ENCODE measurements around the gene OGFR.

OGFR gene

DNA sequence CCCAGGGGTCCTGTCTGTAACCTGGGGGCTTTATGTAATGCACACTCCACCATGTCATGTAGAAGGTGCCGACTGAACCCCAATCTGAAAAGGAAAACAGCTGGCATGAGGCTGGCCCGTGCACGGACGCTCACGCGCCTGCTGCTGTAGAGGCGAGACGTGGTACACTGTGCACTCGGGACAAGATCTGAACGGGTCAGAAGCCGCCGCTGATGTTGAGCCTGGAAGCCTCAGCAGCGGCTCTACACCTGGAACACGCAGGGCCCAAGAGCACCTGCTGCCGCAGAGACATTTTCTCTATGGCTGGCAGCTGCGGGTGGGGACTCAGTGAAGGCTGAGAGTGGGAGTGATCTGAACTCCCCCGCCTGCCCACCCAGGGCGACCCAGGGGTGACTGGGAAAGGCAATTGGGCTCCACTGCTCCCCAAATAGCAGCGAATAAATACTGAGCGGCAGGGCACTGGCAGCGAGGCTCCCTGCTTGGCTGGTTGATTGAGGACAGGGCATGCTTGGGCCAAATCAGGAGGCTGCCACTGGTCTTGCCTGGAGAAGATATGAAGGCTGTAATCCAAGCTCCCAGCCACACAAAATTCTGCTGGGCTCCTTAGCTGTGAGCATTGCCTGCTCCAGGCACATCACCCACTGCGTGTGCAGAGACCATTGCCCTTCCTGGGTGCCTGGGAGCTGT lies 2.5 kb upstream of the OGFR start:
- no peak for TF ChIP-seq EZH2phosphoT487 (IDR thresholded peaks at IDR 0.05; ENCODE audit: borderline replicate concordance, low read length)
- TF ChIP-seq, protein P1, sequence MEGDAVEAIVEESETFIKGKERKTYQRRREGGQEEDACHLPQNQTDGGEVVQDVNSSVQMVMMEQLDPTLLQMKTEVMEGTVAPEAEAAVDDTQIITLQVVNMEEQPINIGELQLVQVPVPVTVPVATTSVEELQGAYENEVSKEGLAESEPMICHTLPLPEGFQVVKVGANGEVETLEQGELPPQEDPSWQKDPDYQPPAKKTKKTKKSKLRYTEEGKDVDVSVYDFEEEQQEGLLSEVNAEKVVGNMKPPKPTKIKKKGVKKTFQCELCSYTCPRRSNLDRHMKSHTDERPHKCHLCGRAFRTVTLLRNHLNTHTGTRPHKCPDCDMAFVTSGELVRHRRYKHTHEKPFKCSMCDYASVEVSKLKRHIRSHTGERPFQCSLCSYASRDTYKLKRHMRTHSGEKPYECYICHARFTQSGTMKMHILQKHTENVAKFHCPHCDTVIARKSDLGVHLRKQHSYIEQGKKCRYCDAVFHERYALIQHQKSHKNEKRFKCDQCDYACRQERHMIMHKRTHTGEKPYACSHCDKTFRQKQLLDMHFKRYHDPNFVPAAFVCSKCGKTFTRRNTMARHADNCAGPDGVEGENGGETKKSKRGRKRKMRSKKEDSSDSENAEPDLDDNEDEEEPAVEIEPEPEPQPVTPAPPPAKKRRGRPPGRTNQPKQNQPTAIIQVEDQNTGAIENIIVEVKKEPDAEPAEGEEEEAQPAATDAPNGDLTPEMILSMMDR (IDR thresholded peaks at IDR 0.05; ENCODE audit: low read depth, low read length, poor library complexity, severe bottlenecking): no peak
- H3K4me1 ChIP-seq (ENCODE audit: control insufficient read depth, low read length): peaks cover 31% of the 10 kb centered on the region
- no peaks in the 10 kb centered on the region for H3K9me3 ChIP-seq (ENCODE audit: control insufficient read depth, insufficient read depth, low read length)
- no peak overlapping the region for H3K4me3 ChIP-seq (ENCODE audit: low read length)
- peaks cover 57% of the 10 kb centered on the region for H3K36me3 ChIP-seq (ENCODE audit: control insufficient read depth, low read length)
- no peaks in the 10 kb centered on the region for H3K9me2 ChIP-seq (replicated peaks; ENCODE audit: control insufficient read depth, low read length)
- H3K27ac ChIP-seq (ENCODE audit: low read depth, low read length): no peak overlapping the region
- no peak overlapping the region for H3K4me2 ChIP-seq (ENCODE audit: low read length)
- peaks cover 12% of the 10 kb centered on the region for H4K20me1 ChIP-seq (ENCODE audit: control insufficient read depth, insufficient read depth, low read depth, low read length)
- peaks cover 36% of the 10 kb centered on the region for H3K79me2 ChIP-seq (ENCODE audit: control insufficient read depth, low read length)
- no peaks in the 10 kb centered on the region for H3K27me3 ChIP-seq (ENCODE audit: control insufficient read depth, low read length)
- H3F3A ChIP-seq (ENCODE audit: control insufficient read depth, insufficient read depth): peaks cover 5% of the 10 kb centered on the region; the same call in 1 of the 2 replicates

DNA sequence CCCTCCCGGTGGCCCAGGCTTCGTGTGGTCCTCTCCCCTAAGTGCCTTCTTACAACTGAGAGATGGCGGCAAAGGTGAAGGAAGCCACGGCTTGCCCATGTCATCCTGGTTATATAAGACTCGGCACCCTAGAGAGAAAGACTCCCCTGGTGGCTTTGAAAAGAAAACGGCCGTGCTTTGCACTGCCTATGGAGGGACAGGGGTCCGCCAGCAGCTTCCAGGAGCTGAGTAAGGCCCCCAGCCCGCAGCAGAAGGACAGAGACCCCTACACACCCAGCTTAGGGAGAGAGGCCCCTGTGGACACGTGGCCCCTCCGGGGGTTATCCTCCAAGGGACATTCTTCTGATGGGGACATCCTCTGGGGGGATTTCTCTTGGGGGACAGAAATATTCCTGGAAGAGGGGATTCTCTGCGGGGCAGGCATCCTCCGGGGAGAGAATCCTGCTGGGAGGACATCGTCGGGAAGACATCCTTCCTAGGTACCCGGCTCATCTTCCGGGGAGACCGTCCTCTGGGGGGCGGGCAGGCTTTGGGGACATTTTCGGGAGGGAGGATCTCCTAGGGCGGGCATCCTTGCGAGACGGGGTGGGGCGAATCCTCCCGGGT lies 511 bp upstream of the OGFR start:
- no peaks in the 10 kb centered on the region for H3K9me3 ChIP-seq (ENCODE audit: control insufficient read depth, insufficient read depth, low read length)
- H3K9me2 ChIP-seq (replicated peaks; ENCODE audit: control insufficient read depth, low read length): no peaks in the 10 kb centered on the region
- H3K4me3 ChIP-seq (ENCODE audit: low read length): peak overlapping the region; percentile 79
- H3K79me2 ChIP-seq (ENCODE audit: control insufficient read depth, low read length): peaks cover 40% of the 10 kb centered on the region
- TF ChIP-seq EZH2phosphoT487 (IDR thresholded peaks at IDR 0.05; ENCODE audit: borderline replicate concordance, low read length): no peak
- TF ChIP-seq, protein P1 (IDR thresholded peaks at IDR 0.05; ENCODE audit: low read depth, low read length, poor library complexity, severe bottlenecking): peak; percentile 39
- no peaks in the 10 kb centered on the region for H3K27me3 ChIP-seq (ENCODE audit: control insufficient read depth, low read length)
- peaks cover 12% of the 10 kb centered on the region for H4K20me1 ChIP-seq (ENCODE audit: control insufficient read depth, insufficient read depth, low read depth, low read length)
- peaks cover 33% of the 10 kb centered on the region for H3K4me1 ChIP-seq (ENCODE audit: control insufficient read depth, low read length)
- H3K36me3 ChIP-seq (ENCODE audit: control insufficient read depth, low read length): peaks cover 55% of the 10 kb centered on the region
- H3K4me2 ChIP-seq (ENCODE audit: low read length): peak overlapping the region; percentile 70
- H3K27ac ChIP-seq (ENCODE audit: low read depth, low read length): peak overlapping the region; percentile 15
- H3F3A ChIP-seq (ENCODE audit: control insufficient read depth, insufficient read depth): peaks cover 5% of the 10 kb centered on the region; the same call in 1 of the 2 replicates

DNA sequence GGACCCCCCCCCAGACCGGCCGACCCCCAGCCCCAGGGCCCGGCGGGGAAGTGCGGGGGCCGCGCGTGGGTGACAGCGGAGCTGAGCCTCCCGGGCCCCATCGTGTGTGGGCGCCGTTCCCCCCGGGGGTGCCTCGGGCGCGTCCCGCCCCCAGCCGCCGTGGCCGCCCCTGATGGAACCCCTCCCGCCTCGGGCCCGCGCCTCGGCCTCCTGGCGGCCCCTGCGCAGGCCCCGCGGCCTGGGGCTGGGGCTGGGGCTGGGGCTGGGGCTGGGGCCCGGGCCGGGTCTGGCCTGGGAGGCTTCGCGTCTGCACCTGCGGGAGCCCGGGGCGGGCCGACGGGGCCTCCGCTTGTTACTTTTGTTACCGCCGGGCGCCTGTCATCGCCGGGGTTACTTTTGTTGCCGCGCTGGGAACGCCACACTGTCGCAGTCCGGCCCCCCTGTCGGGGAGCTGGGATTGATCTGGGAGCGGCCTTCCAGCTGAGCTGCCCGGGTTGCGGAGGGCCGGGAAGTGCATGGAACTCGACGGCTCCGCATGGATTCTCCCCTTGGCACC lies 598 bp downstream of the OGFR start:
- Histone ChIP-seq H3F3A (ENCODE audit: control insufficient read depth, insufficient read depth) (0 out of 2 replicates have a peak, but pooled peaks cover 2% of the 10 kb centered on the region), H3K27ac (ENCODE audit: low read depth, low read length) (peak overlapping the region; percentile 47), H3K4me1 (ENCODE audit: control insufficient read depth, low read length) (peaks cover 33% of the 10 kb centered on the region), H3K9me3 (ENCODE audit: control insufficient read depth, insufficient read depth, low read length) (no peaks in the 10 kb centered on the region), H3K4me2 (ENCODE audit: low read length) (peak overlapping the region; percentile 90), H4K20me1 (ENCODE audit: control insufficient read depth, insufficient read depth, low read depth, low read length) (peaks cover 13% of the 10 kb centered on the region), H3K4me3 (ENCODE audit: low read length) (peak overlapping the region; percentile 79), H3K9me2 (replicated peaks; ENCODE audit: control insufficient read depth, low read length) (no peaks in the 10 kb centered on the region), H3K27me3 (ENCODE audit: control insufficient read depth, low read length) (no peaks in the 10 kb centered on the region), H3K36me3 (ENCODE audit: control insufficient read depth, low read length) (peaks cover 55% of the 10 kb centered on the region), H3K79me2 (ENCODE audit: control insufficient read depth, low read length) (peaks cover 41% of the 10 kb centered on the region)
- TF ChIP-seq, protein P1 (IDR thresholded peaks at IDR 0.05; ENCODE audit: low read depth, low read length, poor library complexity, severe bottlenecking): no peak
- no peak for TF ChIP-seq EZH2phosphoT487 (IDR thresholded peaks at IDR 0.05; ENCODE audit: borderline replicate concordance, low read length)

Measured in DOHH2 (cell line).